HG03378 (cell line): ENCODE measurements around the gene VCL.
"Not testable (repeated sequence)": the region's sequence is repeated elsewhere in the genome, so short reads cannot be mapped to it uniquely, and the experiment has no call there.

Experiments used
- ATAC-seq: cut with Tn5 transposase; IDR thresholded peaks from one replicate; pipeline ENCODE4 v1.9.1; 2021; ENCODE audit warnings: mild to moderate bottlenecking, moderate library complexity; ENCODE audit not compliant: unreplicated experiment

VCL gene

DNA sequence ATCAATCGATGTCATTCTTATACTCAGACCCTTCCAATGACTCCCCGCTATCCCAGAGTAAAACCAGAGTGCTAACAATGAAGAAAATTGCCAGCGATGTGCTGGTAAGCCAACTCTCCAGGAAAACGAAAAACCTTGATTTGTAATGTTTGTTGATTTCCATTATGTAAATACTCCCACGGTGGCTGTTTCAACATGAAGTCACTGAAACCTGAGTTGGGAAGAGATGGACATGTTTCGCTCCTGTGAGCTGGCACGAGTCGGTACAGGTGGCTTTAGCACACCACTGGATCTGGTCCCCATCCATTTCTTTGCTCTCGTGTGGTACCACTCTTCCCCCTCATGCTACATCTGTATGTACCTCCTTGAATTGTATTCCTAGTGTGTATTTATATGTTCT, 99.9 kb downstream of the VCL start:
- ATAC-seq = no peak

- no peak for ATAC-seq
Measured at GRCh38 chr10:74099420-74099819, 101.5 kb downstream of the VCL start.

- ATAC-seq = no peak
Measured at GRCh38 chr10:74099836-74100235, 101.9 kb downstream of the VCL start.

- no peak for ATAC-seq
Measured at GRCh38 chr10:74103560-74104258, 105.8 kb downstream of the VCL start.

GRCh38 chr10:74104480-74104879, 106.6 kb downstream of the VCL start:
- no peak for ATAC-seq

- ATAC-seq = no peak
Measured at GRCh38 chr10:74104996-74105395, 107.1 kb downstream of the VCL start.

- no peak for ATAC-seq
Measured at GRCh38 chr10:74107391-74107790, 109.5 kb downstream of the VCL start.

- no peak for ATAC-seq
Measured at GRCh38 chr10:74109452-74109851, 111.5 kb downstream of the VCL start.

DNA sequence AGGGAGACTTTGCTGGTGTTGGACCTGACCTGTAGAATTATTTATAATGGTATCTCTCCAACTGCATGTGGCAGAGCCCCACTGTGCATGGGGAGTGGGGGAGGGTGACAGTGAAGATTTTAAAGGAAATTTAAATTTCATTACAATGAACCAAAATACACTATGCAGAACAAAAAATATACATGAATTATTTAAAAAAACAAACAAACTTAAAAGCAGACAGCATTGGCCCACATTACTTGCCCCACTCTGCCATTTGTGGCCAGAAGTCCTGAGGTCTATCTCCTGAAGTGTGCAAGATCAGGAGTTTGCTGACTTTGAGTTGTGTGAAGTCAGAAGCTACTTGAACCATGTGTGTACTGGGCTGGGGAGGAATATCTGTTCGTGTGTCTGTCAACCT, 112.2 kb downstream of the VCL start:
- ATAC-seq = no peak

GRCh38 chr10:74111799-74112198, 113.9 kb downstream of the VCL start:
- no peak for ATAC-seq

DNA sequence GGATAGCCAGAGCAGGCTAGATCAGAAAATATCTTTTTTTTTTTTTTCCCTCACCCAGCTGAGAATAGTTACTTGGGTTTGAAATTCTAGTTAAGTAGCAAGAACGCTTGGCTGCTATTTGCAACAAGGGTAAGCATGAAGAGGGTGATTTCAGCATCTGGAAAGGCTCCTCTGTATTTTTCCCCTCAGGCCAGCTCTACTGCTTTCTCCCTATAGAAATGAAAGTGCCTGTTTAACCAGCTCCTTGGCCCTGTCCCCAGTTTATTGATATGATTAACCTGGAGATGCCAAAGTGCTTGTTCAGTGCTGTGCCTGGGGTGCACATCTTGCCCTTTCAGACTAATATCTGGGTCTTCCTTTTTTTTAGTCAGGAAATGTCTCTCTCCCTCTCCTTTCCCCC, 115.6 kb downstream of the VCL start:
- no peak for ATAC-seq

DNA sequence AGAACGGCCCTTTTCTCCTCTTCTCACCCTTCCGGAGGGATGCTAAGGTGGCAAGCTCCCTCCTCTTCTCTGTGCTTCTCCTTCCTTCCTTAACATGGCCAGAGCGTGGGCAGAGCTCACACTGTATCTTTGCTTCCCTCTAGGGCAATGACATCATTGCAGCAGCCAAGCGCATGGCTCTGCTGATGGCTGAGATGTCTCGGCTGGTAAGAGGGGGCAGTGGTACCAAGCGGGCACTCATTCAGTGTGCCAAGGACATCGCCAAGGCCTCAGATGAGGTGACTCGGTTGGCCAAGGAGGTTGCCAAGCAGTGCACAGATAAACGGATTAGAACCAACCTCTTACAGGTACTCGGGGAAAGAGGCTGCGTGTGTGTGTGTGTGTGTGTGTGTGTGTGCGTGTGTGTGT, 116.1 kb downstream of the VCL start:
- ATAC-seq = no peak

GRCh38 chr10:74117738-74118137, 119.8 kb downstream of the VCL start:
- ATAC-seq = no peak

GRCh38 chr10:74118804-74119203, 120.9 kb downstream of the VCL start:
- ATAC-seq = no peak

DNA sequence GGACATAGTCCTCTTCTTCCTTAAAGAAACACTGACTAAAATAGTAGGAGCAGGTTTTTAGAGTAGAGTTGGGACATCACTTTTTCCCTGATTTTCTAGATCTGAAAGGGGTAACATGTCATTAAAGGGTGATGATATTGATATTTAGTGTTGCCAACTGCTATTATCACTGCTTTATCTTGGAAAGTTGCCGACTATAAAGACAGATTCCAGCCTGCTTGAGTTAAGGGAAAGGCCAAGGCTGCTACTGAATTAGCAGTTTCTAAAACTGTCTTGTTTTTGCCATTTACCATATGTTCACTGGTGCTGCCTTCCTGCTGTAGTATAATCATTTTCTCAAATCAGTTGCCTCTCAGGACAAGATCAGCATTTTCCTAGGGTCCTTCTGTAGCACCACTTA, 123.0 kb downstream of the VCL start:
- ATAC-seq = no peak

DNA sequence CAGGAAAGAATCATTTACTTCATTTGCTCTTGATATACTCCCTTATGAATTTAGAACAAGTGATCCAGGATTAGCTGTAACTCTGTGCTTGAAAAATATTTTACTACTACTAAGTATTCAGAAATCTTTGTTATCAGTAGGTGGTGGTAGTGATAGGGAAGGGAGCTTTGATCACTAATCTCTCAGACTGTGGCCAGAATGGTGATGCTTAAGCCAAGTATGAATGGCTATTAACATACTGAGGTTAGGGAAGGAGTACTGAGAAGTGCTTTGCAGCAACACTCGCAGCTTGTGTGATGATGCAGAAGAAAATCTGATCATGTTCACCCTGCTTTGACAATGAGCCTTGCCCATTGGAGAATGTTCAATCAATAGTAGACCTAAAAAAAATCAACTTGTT, 123.5 kb downstream of the VCL start:
- no peak for ATAC-seq

DNA sequence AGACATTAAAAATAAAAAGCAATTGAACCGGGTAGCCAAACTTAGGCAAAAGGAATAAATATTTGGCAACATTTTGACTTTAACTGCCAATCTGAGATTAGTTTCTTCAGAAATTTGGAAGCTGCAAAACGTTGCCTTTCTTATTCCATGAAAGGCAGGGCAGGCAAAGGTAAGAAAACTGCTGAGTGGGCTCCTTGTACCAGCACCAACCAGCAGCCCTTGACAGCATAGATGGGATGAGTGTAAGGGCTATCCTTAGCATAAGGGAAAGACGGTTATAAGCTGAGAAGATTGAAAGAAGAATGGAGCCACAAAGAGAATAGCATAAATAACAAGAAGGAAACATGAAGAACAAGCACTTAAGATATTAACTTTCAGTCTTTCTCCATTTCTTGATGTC, 124.1 kb downstream of the VCL start:
- ATAC-seq = no peak

DNA sequence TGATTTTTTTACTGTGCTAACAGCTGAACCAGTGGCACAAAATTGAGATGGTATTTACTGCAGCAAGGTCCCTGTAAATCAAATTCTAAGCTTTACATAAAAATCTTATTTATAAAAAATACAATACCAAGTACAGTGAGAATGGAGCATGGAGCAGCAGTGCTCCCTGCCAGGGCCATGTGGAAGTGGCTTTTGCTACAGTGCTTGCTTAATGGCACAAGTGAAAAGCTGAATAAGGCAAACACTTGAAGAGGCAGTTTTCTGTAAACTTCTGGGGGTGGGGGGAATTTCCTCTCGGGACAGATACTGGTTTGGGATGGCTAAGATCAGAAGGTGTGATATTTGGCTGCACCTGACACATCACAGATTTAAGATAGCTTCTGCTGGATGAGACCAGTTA, 125.2 kb downstream of the VCL start:
- no peak for ATAC-seq

- ATAC-seq = no peak
Measured at GRCh38 chr10:74133923-74134820, 136.3 kb downstream of the VCL start.

DNA sequence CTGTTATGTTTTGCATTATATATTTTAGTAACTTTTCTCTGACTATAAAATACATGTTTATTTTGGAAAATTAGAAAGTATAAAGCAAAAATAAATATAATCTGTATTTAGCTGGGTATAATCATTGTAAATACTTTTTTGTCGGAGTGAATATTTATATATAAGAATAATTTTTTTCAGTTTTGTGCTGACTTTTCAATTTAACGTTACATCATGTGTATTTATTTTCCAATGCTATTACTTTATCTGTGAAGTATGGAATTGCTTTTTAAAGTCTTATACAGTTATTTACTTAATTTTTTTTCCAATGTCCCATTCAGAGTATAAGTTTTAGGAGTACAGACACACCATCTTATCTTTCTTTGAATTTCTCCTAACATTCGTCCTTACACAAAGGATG, 137.5 kb downstream of the VCL start:
- no peak for ATAC-seq

- ATAC-seq = no peak
Measured at GRCh38 chr10:74137992-74138391, 140.1 kb downstream of the VCL start.

- not testable (repeated sequence) for ATAC-seq
Measured at GRCh38 chr10:74138596-74138995, 140.7 kb downstream of the VCL start.
